Thymus (tissue), 11 donors: ENCODE results near the gene SLC38A8. TPM values are rescaled to one million over a fixed set of nuclear protein-coding genes. Genes with fewer than 3 reads are reported as not detected.

Experiments
- DNase-seq, 9 donors: peaks; one replicate each; pipeline ENCODE4 v3.0.0-alpha.2; 2013; ENCODE audit warnings: low spot score in 9 of 9, low read depth in 6 of 9, missing footprints in 1 of 9
- H3K27ac ChIP-seq, 2 donors: one replicate each; pipeline ENCODE4 v1.5.1; 2013; ENCODE audit warnings: control low read depth in 1 of 2, low read depth in 1 of 2, low read length in 1 of 2, mild to moderate bottlenecking in 1 of 2, moderate library complexity in 1 of 2
- H3K27me3 ChIP-seq, 2 donors: one replicate each; pipeline ENCODE4 v1.5.1; 2013; ENCODE audit warnings: low read length in 1 of 2; ENCODE audit not compliant: control insufficient read depth in 2 of 2, insufficient read depth in 1 of 2
- H3K36me3 ChIP-seq, 2 donors: one replicate each; pipeline ENCODE4 v1.5.1; 2013; ENCODE audit warnings: low read length in 1 of 2, mild to moderate bottlenecking in 1 of 2, moderate library complexity in 1 of 2; ENCODE audit not compliant: control insufficient read depth in 2 of 2, insufficient read depth in 2 of 2
- H3K4me1 ChIP-seq, 2 donors: one replicate each; pipeline ENCODE4 v1.5.1; 2013; ENCODE audit warnings: low read length in 2 of 2; ENCODE audit not compliant: control insufficient read depth in 2 of 2, insufficient read depth in 2 of 2
- H3K4me3 ChIP-seq, 2 donors: one replicate each; pipeline ENCODE4 v1.5.1; 2013; ENCODE audit warnings: low read length in 2 of 2, control low read depth in 1 of 2, mild to moderate bottlenecking in 1 of 2
- H3K9me3 ChIP-seq, 2 donors: one replicate each; pipeline ENCODE4 v1.5.1; 2013; ENCODE audit warnings: low read length in 1 of 2, mild to moderate bottlenecking in 1 of 2; ENCODE audit not compliant: control insufficient read depth in 2 of 2, insufficient read depth in 1 of 2
- WGBS: extraction: QIAGEN DNeasy Blood & Tissue Kit; methylation state at CpG from one replicate; pipeline ENCODE4 v1.1.7; 2013; 5-methylcytosine and 5-hydroxymethylcytosine counted together
- polyA plus RNA-seq: library from polyadenylated mRNA; stranded (reverse); fragments of 200-250 nt; gene quantifications from one replicate; pipeline ENCODE4 v1.2.3, GENCODE V29; 2013
- total RNA-seq: library from RNA; stranded (reverse); fragments of 120-200 nt; gene quantifications from one replicate; pipeline ENCODE4 v1.2.4, GENCODE V29; 2013
- donor health status: healthy.

SLC38A8 gene
- total and polyA plus RNA-seq, 2 donors = 0.57 to 0.66 TPM

GRCh38 chr16:83975590-83976260, 66.9 kb downstream of the SLC38A8 start:
- H3K4me3 ChIP-seq = no peak overlapping the region
- WGBS = 89% methylated on average over 15 of the region's 15 CpGs
- H3K27ac ChIP-seq = no peak overlapping the region
- H3K4me1 ChIP-seq = no peaks in the 10 kb centered on the region
- DNase-seq = no peak
- peaks cover 2 to 18% of the 10 kb centered on the region in 2 donors for H3K27me3 ChIP-seq
- H3K9me3 ChIP-seq = peaks cover 0 to 7% of the 10 kb centered on the region in 2 donors
- no peaks in the 10 kb centered on the region for H3K36me3 ChIP-seq

- peaks cover 0 to 7% of the 10 kb centered on the region in 2 donors for H3K9me3 ChIP-seq
- H3K36me3 ChIP-seq = no peaks in the 10 kb centered on the region
- H3K27me3 ChIP-seq = peaks cover 14 to 30% of the 10 kb centered on the region in 2 donors
- 72% methylated on average over 7 of the region's 7 CpGs for WGBS
- no peak overlapping the region for H3K27ac ChIP-seq
- no peak for DNase-seq
- no peak overlapping the region for H3K4me3 ChIP-seq
- no peaks in the 10 kb centered on the region for H3K4me1 ChIP-seq
Observed at GRCh38 chr16:83974475-83974874, 68.1 kb downstream of the SLC38A8 start.

- Histone ChIP-seq H3K9me3 (peaks cover 0 to 7% of the 10 kb centered on the region in 2 donors), H3K36me3 (no peaks in the 10 kb centered on the region), H3K27me3 (peaks cover 21 to 37% of the 10 kb centered on the region in 2 donors), H3K4me1 (no peaks in the 10 kb centered on the region), H3K27ac (no peak overlapping the region), H3K4me3 (no peak overlapping the region)
- 88% methylated on average over 22 of the region's 22 CpGs for whole genome bisulfite sequencing
- no peak for DNase-seq
Observed at GRCh38 chr16:83973581-83974385, 68.8 kb downstream of the SLC38A8 start.

DNA sequence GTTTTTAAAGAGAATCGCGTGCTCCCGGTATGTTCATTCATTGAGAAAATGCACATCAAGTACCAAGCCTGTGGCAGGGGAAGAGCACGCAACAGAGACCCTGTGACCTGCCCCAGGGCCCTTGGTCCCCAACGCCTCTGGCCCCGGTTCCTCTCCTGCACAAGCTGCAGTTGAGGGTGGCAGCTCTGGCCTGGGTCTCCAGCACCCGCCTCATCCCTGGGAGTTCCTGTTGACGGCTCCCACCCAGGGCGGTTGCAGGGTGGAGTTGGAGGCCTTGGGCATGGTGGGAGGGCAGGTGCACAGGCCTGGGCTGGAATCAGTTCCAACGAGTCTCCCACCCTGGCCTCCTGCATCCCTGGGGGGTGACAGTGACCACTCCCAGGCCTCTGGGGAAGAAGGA, 69.5 kb downstream of the SLC38A8 start:
- Histone ChIP-seq H3K4me3 (no peak overlapping the region), H3K27me3 (peaks cover 28 to 38% of the 10 kb centered on the region in 2 donors), H3K27ac (no peak overlapping the region), H3K4me1 (no peaks in the 10 kb centered on the region), H3K9me3 (peaks cover 0 to under 1% of the 10 kb centered on the region in 2 donors), H3K36me3 (no peaks in the 10 kb centered on the region)
- DNase-seq = no peak
- 88% methylated on average over 10 of the region's 10 CpGs for WGBS

DNA sequence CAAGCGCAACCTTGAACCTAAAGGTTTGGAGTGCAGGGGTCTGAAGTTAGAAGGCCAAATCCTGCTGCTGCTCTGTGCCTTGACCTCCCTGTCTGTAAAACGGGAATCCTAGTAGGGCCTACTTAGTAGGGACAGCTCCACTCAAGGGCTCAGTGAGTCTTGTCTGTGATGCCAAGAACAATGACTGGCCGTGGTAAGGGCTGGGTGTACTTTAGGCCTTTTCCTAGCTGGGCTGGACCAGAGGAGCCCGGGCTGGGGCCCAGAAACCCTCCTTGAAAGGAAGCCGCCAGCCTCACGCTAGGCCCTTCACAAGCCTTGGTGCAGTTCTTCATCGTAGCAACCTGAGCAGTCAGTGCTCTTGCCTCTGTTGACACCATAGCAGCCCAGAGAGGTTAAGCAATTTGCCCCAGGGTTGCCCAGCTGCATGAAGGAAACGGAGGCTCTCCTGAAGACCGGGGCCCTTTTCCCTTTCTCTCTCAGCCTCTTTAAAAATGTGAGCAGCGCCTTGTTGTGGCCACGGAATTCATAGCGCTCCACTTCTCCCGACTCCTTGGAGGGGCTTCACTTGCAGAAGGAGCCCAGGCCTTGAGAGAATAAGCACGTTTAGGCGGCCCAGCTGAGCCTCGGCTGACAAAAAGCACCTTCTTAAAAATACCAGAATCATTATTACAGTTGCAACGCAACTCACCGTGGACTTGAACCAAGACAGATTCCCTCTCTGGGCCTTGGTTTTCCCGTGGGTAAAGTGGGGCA, 70.2 kb downstream of the SLC38A8 start:
- peaks cover 0 to 1% of the 10 kb centered on the region in 2 donors for H3K9me3 ChIP-seq
- DNase-seq = no peak
- H3K27ac ChIP-seq = no peak overlapping the region
- WGBS = 90% methylated on average over 19 of the region's 19 CpGs
- no peaks in the 10 kb centered on the region for H3K4me1 ChIP-seq
- H3K4me3 ChIP-seq = no peak overlapping the region
- H3K36me3 ChIP-seq = no peaks in the 10 kb centered on the region
- H3K27me3 ChIP-seq = peaks cover 33 to 43% of the 10 kb centered on the region in 2 donors

DNA sequence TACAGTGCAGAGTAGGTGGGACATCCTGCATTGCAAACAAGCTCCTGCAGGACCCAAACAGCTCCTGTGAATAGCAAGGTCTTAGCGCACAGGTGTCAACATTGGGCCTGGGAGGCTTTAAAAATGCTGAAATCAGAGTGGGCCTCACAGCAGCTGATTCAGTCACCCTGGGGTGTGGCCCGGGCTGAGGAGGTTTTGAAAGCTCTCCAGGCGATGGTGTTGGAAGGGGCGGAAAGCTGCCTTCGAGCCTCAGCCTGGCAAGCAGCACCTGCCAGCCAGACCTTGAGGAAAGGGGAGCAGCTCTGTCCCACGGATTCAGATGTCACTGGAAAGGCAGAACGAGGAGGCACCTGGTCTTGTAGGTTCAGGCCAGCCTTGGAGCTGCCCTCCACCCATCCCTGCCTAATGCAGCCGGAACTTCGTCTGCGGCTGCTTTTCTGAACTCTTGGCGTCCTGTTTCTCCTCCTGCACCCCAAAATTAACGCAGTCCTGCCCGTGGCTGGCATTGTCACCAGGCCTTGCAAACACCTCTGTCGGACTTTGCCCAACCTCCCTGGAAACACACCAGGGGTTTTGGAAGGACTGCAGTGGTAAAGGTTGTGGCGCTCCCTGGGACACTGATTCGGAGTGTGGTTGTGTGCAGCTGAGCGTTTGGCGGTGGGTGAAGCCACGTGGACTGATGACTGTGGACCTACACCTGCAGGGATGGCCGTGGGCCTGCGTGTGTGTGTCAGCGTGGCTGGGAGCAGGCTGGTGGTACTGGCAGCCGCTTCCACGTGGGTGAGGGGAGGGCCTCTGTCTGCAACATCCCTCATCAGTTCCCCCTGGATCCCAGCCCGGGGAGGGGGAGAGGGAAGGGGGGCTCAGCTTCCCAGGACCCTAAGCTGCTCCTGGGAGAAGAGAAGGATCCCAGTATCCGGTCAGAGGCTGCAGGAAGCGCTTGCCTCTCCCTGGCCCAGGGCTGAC, 71.1 kb downstream of the SLC38A8 start:
- DNase-seq = no peak
- WGBS = 81% methylated on average over 27 of the region's 27 CpGs
- Histone ChIP-seq H3K4me3 (no peak overlapping the region), H3K9me3 (peaks cover 0 to 1% of the 10 kb centered on the region in 2 donors), H3K4me1 (no peaks in the 10 kb centered on the region), H3K27ac (no peak overlapping the region), H3K27me3 (peaks cover 33 to 49% of the 10 kb centered on the region in 2 donors), H3K36me3 (no peaks in the 10 kb centered on the region)

- Histone ChIP-seq H3K36me3 (no peaks in the 10 kb centered on the region), H3K4me3 (no peak overlapping the region), H3K4me1 (no peaks in the 10 kb centered on the region), H3K27me3 (peaks cover 33 to 54% of the 10 kb centered on the region in 2 donors), H3K27ac (no peak overlapping the region), H3K9me3 (peaks cover 0 to 1% of the 10 kb centered on the region in 2 donors)
- DNase-seq = no peak
- 85% methylated on average over 6 of the region's 6 CpGs for WGBS
Observed at GRCh38 chr16:83970430-83970815, 72.2 kb downstream of the SLC38A8 start.

- Histone ChIP-seq H3K4me3 (no peak overlapping the region), H3K4me1 (no peaks in the 10 kb centered on the region), H3K27me3 (peaks cover 33 to 54% of the 10 kb centered on the region in 2 donors), H3K36me3 (no peaks in the 10 kb centered on the region), H3K27ac (no peak overlapping the region), H3K9me3 (peaks cover 0 to 1% of the 10 kb centered on the region in 2 donors)
- 43% methylated on average over 18 of the region's 18 CpGs for WGBS
- DNase-seq = no peak
Observed at GRCh38 chr16:83969771-83970429, 72.7 kb downstream of the SLC38A8 start.
